A673 (cell line): ENCODE measurements around the gene OR2C3.

Source experiments
- CTCF ChIP-seq: fragments of 300-800, 200-600 bp; sonication (generic); conservative IDR thresholded peaks from 2 replicates; pipeline ENCODE4 v1.5.1; 2017; ENCODE audit warnings: low read depth, mild to moderate bottlenecking, antibody characterized with exemption, low read length, moderate library complexity, mixed read lengths
- EZH2 ChIP-seq: fragments of 200-600 bp; sonication (generic); IDR thresholded peaks from 2 replicates; pipeline ENCODE4 v1.6.1; 2017; ENCODE audit warnings: borderline replicate concordance, low read depth, mild to moderate bottlenecking, mixed read lengths, antibody characterized with exemption, low read length; ENCODE audit not compliant: poor library complexity, severe bottlenecking

DNA sequence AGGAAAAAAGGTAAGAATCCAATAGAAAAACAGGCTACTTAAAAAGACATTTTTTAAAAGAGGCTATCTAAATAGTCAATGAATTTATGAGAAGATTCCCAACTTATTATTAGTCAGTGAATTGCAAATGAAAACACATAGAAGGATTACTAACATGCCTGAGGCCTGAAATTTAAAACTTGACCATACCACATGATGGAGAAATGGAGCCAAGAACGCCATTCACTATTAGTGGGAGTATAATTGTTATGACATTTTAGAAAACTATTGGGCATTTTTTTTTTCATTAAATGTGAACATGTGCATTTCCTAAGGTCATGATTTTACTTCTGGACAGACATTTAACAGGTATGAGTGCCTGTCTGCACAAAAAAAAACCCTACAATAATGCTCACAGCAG is 53.5 kb downstream of the OR2C3 start:
- TF ChIP-seq CTCF (no peak), EZH2 (no peak)
